ENCODE data around the gene RNF144A.
"Not testable (repeated sequence)": the region's sequence is repeated elsewhere in the genome, so short reads cannot be mapped to it uniquely, and the experiment has no call there.

Gene RNF144A

GRCh38 chr2:6977113-6977741 lies 60.0 kb downstream of the RNF144A start:
- DNase-seq: no peak

- DNase-seq: no peak
Observed at GRCh38 chr2:6977786-6978185, 60.6 kb downstream of the RNF144A start.

- DNase-seq: no peak
Observed at GRCh38 chr2:6978991-6979390, 61.8 kb downstream of the RNF144A start.

- no peak for DNase-seq
Observed at GRCh38 chr2:6982449-6982848, 65.2 kb downstream of the RNF144A start.

- DNase-seq: no peak
Observed at GRCh38 chr2:6982934-6983589, 65.8 kb downstream of the RNF144A start.

- no peak for DNase-seq
Observed at GRCh38 chr2:6986301-6986911, 69.2 kb downstream of the RNF144A start.

GRCh38 chr2:6986912-6987361 lies 69.7 kb downstream of the RNF144A start:
- no peak for DNase-seq

- no peak for DNase-seq
Observed at GRCh38 chr2:6990871-6991270, 73.7 kb downstream of the RNF144A start.

- no peak for DNase-seq
Observed at GRCh38 chr2:6992794-6993228, 75.6 kb downstream of the RNF144A start.

- DNase-seq: no peak
Observed at GRCh38 chr2:6993229-6993640, 76.0 kb downstream of the RNF144A start.

- DNase-seq: no peak
Observed at GRCh38 chr2:6993936-6994335, 76.7 kb downstream of the RNF144A start.

GRCh38 chr2:6994536-6995128 lies 77.4 kb downstream of the RNF144A start:
- no peak for DNase-seq

- no peak for DNase-seq
Observed at GRCh38 chr2:6995391-6996097, 78.3 kb downstream of the RNF144A start.

GRCh38 chr2:6999211-6999877 lies 82.1 kb downstream of the RNF144A start:
- no peak for DNase-seq

- DNase-seq: not testable (repeated sequence)
Observed at GRCh38 chr2:7001395-7001794, 84.2 kb downstream of the RNF144A start.

- DNase-seq: no peak
Observed at GRCh38 chr2:7003895-7004294, 86.7 kb downstream of the RNF144A start.

GRCh38 chr2:7004636-7005035 lies 87.4 kb downstream of the RNF144A start:
- DNase-seq: no peak

- no peak for DNase-seq
Observed at GRCh38 chr2:7007488-7007845, 90.3 kb downstream of the RNF144A start.

- DNase-seq: no peak
Observed at GRCh38 chr2:7007846-7008741, 90.9 kb downstream of the RNF144A start.

- DNase-seq: no peak
Observed at GRCh38 chr2:7009207-7009911, 92.1 kb downstream of the RNF144A start.
